GM10266 (cell line): Measurements from ENCODE around the gene MYLK.

Experiments
- DNase-seq: peaks from one replicate; pipeline ENCODE4 v3.0.0; 2012; ENCODE audit errors: extremely low spot score
- TF ChIP-seq, protein P1 (sequence below): IDR thresholded peaks from 2 replicates; pipeline ENCODE4 v1.5.1; 2012; ENCODE audit warnings: mild to moderate bottlenecking, low read depth; ENCODE audit not compliant: control insufficient read depth, insufficient read depth; ENCODE audit errors: missing control alignments

MYLK gene

DNA sequence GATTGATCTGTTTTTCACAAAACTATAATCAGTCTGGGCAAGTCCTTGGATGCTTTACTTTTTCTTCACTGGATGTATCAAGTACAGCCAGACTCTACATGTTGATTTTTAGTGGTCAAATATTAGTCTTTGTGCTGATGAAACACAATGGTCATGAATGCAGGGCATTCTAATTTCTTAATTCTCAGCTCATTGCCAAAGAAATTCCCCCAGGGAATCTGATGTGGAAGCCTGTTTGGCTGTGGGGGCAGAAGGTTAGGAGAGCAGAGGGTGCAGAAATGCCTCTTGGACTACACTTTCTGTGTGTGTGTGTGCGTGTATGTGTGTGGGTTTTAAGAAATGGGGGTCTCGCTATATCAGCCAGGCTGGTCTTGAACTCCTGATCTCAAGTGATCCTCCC, 250.6 kb downstream of the MYLK start:
- TF ChIP-seq, protein P1, sequence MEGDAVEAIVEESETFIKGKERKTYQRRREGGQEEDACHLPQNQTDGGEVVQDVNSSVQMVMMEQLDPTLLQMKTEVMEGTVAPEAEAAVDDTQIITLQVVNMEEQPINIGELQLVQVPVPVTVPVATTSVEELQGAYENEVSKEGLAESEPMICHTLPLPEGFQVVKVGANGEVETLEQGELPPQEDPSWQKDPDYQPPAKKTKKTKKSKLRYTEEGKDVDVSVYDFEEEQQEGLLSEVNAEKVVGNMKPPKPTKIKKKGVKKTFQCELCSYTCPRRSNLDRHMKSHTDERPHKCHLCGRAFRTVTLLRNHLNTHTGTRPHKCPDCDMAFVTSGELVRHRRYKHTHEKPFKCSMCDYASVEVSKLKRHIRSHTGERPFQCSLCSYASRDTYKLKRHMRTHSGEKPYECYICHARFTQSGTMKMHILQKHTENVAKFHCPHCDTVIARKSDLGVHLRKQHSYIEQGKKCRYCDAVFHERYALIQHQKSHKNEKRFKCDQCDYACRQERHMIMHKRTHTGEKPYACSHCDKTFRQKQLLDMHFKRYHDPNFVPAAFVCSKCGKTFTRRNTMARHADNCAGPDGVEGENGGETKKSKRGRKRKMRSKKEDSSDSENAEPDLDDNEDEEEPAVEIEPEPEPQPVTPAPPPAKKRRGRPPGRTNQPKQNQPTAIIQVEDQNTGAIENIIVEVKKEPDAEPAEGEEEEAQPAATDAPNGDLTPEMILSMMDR, result no peak
- DNase-seq, result no peak

DNA sequence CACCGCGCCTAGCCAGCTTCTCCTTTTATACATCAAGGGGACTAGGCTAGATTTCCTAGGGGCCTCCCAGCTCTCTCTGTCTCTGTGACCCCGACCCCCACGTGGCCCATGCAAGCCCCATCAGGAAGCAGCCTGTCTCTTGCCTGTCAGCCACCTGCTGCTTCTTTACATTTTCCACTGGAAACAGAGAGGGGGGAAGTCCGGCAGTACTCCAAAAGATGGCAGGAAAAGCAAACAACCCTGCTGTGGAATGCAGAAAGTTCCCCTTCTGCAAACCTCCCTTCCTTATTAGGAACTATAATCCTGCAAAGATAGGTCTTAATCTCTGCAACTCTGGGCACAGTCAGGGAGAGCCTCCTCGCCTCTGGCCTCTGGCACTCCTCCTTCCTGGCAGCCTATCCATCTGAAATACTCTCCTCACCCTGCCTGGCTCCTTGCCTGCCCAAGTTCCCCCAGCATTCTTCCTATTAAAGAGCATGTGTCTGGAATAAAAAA, 251.9 kb downstream of the MYLK start:
- no peak for DNase-seq
- TF ChIP-seq, protein P1, result no peak

DNA sequence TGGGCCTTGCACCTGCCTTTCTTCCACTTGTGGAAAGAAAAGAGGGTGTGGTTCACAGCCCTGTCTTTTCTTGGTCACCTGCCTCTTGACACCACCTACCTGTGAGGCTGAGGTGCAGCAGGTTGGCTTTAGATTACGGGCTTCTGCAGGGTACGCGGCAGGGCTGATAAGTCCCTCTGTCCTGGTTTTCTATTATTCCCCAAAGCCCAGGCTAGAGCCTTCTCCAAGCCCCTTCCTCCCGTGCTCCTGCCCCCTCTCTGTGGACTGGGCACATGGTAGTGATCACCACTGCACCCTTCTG, 254.4 kb downstream of the MYLK start:
- DNase-seq, result no peak

DNA sequence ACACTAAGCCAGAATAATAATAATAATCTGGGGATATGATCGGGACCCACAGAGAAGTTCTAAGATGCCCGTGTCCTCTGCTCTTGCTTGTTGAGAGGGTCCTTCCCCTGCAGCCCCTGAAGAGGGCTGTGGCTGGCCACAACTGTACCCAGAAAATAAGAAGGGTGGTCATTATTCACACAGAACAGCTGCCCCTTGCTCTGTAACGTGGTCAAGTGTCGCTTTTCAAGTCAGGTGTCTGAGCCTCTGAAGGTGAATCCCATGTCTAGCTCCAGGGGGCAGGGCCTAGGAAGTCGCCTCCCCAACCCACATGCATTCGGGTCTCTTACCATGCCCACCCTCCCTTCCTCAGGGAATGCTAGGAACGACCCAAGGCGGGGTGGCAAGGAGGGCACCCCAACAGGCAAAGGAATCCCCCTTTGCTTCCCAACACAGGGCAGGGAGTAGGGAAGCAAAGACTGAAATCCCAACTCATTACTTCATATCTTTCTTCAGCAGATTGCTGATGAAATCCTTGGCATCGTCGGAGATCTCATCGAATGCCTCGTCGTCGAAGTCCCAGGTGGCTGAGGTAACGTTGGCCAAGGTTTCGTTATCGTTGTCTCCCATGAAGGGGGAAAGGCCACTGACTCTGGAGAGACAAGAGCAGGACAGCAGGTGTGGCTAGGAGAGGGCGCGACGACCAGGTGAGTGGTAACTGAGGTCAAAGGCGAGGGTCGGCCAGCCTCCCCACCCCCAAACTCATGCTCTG, 255.0 kb downstream of the MYLK start:
- TF ChIP-seq, protein P1, result no peak
- no peak for DNase-seq

More for the DNA sequence above, 254.4 kb downstream of the MYLK start:
- TF ChIP-seq, protein P1, result no peak

DNA sequence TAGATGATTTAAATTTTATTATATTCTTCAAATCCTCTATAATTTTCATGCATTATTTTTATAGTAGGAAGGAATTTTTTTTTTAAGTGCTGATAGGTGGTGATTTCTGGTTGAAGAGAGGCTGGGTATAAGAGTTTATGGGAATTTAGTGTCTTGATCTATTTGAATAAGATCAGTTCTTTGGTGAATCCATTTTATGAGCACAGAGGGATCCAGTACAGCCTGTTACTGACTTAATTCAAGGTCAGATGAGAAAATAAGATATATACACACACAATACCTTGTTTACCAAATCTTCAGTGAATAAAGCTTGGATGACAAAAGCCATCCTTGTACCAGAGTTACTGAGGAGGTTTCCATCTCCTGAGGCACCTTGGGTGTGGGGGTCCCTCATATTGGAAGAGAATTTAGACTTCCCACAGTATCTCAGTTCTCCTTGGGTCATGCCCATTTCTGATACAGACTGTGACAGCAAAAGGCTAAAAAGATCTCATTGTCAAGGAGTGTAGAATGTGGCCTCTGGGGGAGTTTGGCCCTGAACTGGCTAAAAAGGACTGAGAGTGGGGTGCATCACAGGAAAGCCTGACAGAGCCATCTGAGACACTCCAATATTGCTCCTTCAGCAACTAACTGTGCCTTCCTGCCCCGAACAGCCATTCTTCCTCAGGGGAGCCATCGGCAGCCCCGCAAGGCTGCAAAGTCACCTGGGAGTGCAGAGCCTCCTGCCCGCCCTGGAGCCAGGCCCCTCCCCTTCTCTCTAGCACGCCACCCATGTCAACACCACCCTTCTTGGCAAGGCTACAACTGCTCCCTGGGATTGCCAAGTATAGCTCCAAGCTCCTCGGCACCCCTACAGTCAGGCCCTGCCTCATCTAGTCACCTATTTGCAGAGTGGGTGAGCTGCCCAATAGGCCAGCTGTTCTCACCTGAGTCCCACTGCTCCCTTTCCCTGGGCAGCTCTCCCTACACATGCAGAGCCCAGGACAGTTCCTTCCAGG, 256.2 kb downstream of the MYLK start:
- no peak for DNase-seq
- TF ChIP-seq, protein P1, result no peak

DNA sequence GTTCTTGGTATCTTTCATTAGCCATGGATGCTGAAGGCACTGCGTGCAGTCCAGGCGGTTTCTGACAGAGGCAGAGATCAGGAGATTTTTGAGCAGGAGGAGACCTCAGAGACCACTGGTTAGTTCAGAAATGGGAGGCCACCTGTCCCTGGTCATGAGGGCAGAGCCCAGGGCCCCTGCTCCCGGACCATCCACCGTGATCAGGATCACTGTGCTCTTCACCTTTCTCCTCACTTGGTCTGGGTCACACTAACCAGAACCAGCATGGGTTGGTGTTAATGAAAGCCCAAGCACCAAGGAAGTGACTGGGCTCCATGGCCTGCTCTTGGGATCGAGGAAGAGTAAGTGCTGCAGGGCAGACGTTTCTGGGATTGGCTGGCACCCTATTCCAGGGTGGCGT, 257.3 kb downstream of the MYLK start:
- no peak for DNase-seq
- TF ChIP-seq, protein P1, result no peak
